ENCODE measurements around the gene PSPH.
"Not testable (repeated sequence)": the region's sequence is repeated elsewhere in the genome, so short reads cannot be mapped to it uniquely, and the experiment has no call there.

Gene PSPH

GRCh38 chr7:56062382-56062781 lies 11.1 kb upstream of the PSPH start:
- DNase-seq (ENCODE audit: low spot score) = peak; percentile 19

GRCh38 chr7:56053993-56054392 lies 2.7 kb upstream of the PSPH start:
- DNase-seq (ENCODE audit: low spot score) = no peak

GRCh38 chr7:56053379-56053778 lies 2.1 kb upstream of the PSPH start:
- no peak for DNase-seq (ENCODE audit: low spot score)

- no peak for DNase-seq (ENCODE audit: low spot score)
Measured at GRCh38 chr7:56051053-56051338, 248 bp downstream of the PSPH start.

- not testable (repeated sequence) for DNase-seq (ENCODE audit: low spot score)
Measured at GRCh38 chr7:56048763-56049162, 2.5 kb downstream of the PSPH start.

GRCh38 chr7:56048245-56048644 lies 3.0 kb downstream of the PSPH start:
- DNase-seq (ENCODE audit: low spot score) = no peak

GRCh38 chr7:56047446-56048116 lies 3.7 kb downstream of the PSPH start:
- DNase-seq (ENCODE audit: low spot score) = not testable (repeated sequence)

- DNase-seq (ENCODE audit: low spot score) = no peak
Measured at GRCh38 chr7:56046721-56047445, 4.4 kb downstream of the PSPH start.

- DNase-seq (ENCODE audit: low spot score) = not testable (repeated sequence)
Measured at GRCh38 chr7:56045758-56046157, 5.5 kb downstream of the PSPH start.

- DNase-seq (ENCODE audit: low spot score) = no peak
Measured at GRCh38 chr7:56040730-56041129, 10.5 kb downstream of the PSPH start.

GRCh38 chr7:56033671-56034432 lies 17.4 kb downstream of the PSPH start:
- peak; percentile 63 for DNase-seq (ENCODE audit: low spot score)

GRCh38 chr7:56032578-56032977 lies 18.7 kb downstream of the PSPH start:
- not testable (repeated sequence) for DNase-seq (ENCODE audit: low spot score)

- not testable (repeated sequence) for DNase-seq (ENCODE audit: low spot score)
Measured at GRCh38 chr7:56031556-56031955, 19.7 kb downstream of the PSPH start.

- no peak for DNase-seq (ENCODE audit: low spot score)
Measured at GRCh38 chr7:56030340-56030739, 20.9 kb downstream of the PSPH start.

- DNase-seq (ENCODE audit: low spot score) = no peak
Measured at GRCh38 chr7:56028942-56029630, 22.2 kb downstream of the PSPH start.

GRCh38 chr7:56026538-56026937 lies 24.7 kb downstream of the PSPH start:
- no peak for DNase-seq (ENCODE audit: low spot score)

- no peak for DNase-seq (ENCODE audit: low spot score)
Measured at GRCh38 chr7:56023500-56023899, 27.7 kb downstream of the PSPH start.

GRCh38 chr7:56019501-56019900 lies 31.7 kb downstream of the PSPH start:
- no peak for DNase-seq (ENCODE audit: low spot score)

- DNase-seq (ENCODE audit: low spot score) = not testable (repeated sequence)
Measured at GRCh38 chr7:56017015-56017414, 34.2 kb downstream of the PSPH start.

GRCh38 chr7:56009695-56010094 lies 41.5 kb downstream of the PSPH start:
- DNase-seq (ENCODE audit: low spot score) = no peak

GRCh38 chr7:56007891-56008290 lies 43.4 kb downstream of the PSPH start:
- DNase-seq (ENCODE audit: low spot score) = no peak

- DNase-seq (ENCODE audit: low spot score) = no peak
Measured at GRCh38 chr7:56007167-56007652, 44.0 kb downstream of the PSPH start.

All from LoVo (cell line).